A549 (cell line): ENCODE results near the gene GPNMB. TPM values are rescaled to one million over a fixed set of nuclear protein-coding genes. Genes with fewer than 3 reads are reported as not detected.

ENCODE experiments used
- ATAC-seq, 2 experiments: fragments of 200-7000 bp in 1 of 2; fragments of >200 bp in 1 of 2; cut with Nextera tagmentation in 1 of 2; cut with Tn5 transposase in 1 of 2; 3 replicates each; pipeline versions ENCODE4 v1.8.0 to v1.9.1; 2018 to 2020; ENCODE audit warnings: mild to moderate bottlenecking in 1 of 2, moderate library complexity in 1 of 2
- CTCF ChIA-PET: fragments of 300-600 bp; sonication (Branson Sonifier 250); formaldehyde crosslinking; extraction: SDS; loops from one replicate; lab custom pipeline; 2021; ENCODE audit warnings: antibody characterized with exemption, inconsistent platforms; lab: Yijun Ruan, JAX
- POLR2A ChIA-PET: fragments of 350-600 bp; formaldehyde crosslinking; extraction: SDS; loops from one replicate; lab custom pipeline; 2021; ENCODE audit warnings: antibody characterized with exemption, inconsistent platforms; lab: Yijun Ruan, JAX
- DNase-seq, 2 experiments: peaks; one replicate each; pipeline versions ENCODE4 v3.0.0 to v3.0.0-alpha.2; 2011 to 2016; ENCODE audit warnings: low read depth in 1 of 2, low spot score in 1 of 2
- FAIRE-seq: peaks from 2 replicates; lab custom pipeline; 2011; peaks lifted over from hg19 to GRCh38; lab: Jason Lieb, UNC
- H3K27ac ChIP-seq, 2 experiments: fragments of >200 bp; sonication (Bioruptor Twin); formaldehyde crosslinking; 3 replicates each; pipeline ENCODE4 v1.5.1; 2016 to 2017
- H3K4me1 ChIP-seq: fragments of >200 bp; sonication (Bioruptor Twin); formaldehyde crosslinking; 3 replicates; pipeline ENCODE4 v1.6.1; 2016
- H3K4me2 ChIP-seq: fragments of >200 bp; sonication (Bioruptor Twin); formaldehyde crosslinking; 3 replicates; pipeline ENCODE4 v1.6.1; 2016
- H3K4me3 ChIP-seq: fragments of >200 bp; sonication (Bioruptor Twin); formaldehyde crosslinking; 3 replicates; pipeline ENCODE4 v1.5.1; 2016
- H3K9me3 ChIP-seq: fragments of >200 bp; sonication (Bioruptor Twin); formaldehyde crosslinking; 3 replicates; pipeline ENCODE4 v1.6.1; 2016
- BHLHE40 ChIP-seq: IDR thresholded peaks from 2 replicates; pipeline ENCODE4 v1.6.1; 2012; ENCODE audit warnings: low read depth, low read length, inconsistent platforms
- CHD2 ChIP-seq: fragments of 150-350 bp; IDR thresholded peaks from 2 replicates; pipeline ENCODE4 v1.6.1; 2014; ENCODE audit warnings: low read length; ENCODE audit not compliant: partially characterized antibody
- EHMT2 ChIP-seq: fragments of 200-600 bp; sonication (generic); IDR thresholded peaks from 2 replicates; pipeline ENCODE4 v1.6.1; 2016; ENCODE audit warnings: antibody characterized with exemption, low read depth, mild to moderate bottlenecking, moderate library complexity
- EP300 ChIP-seq, 2 experiments: fragments of >200 bp; sonication (Bioruptor Twin); formaldehyde crosslinking; IDR thresholded peaks; 2 replicates in 1 of 2; 3 replicates in 1 of 2; pipeline ENCODE4 v1.6.1; 2016 to 2017
- FOSB ChIP-seq: fragments of 250-450 bp; sonication (Bioruptor Pico); IDR thresholded peaks from 2 replicates; pipeline ENCODE4 v1.5.0; 2020; ENCODE audit warnings: mild to moderate bottlenecking, moderate library complexity
- HEYL ChIP-seq: fragments of 250-450 bp; sonication (Bioruptor Pico); IDR thresholded peaks from 2 replicates; pipeline ENCODE4 v1.8.0; 2021; ENCODE audit warnings: mild to moderate bottlenecking, moderate library complexity
- JUN ChIP-seq, 2 experiments: fragments of >200 bp; sonication (Bioruptor Twin); formaldehyde crosslinking; IDR thresholded peaks; 2 replicates in 1 of 2; 3 replicates in 1 of 2; pipeline ENCODE4 v1.6.1; 2016 to 2017
- JUNB ChIP-seq: fragments of >200 bp; sonication (Bioruptor Twin); formaldehyde crosslinking; IDR thresholded peaks from 2 replicates; pipeline ENCODE4 v1.6.1; 2016
- KDM5A ChIP-seq: fragments of 200-600 bp; sonication (generic); IDR thresholded peaks from 2 replicates; pipeline ENCODE4 v1.6.1; 2016; ENCODE audit warnings: antibody characterized with exemption, mild to moderate bottlenecking
- MAZ ChIP-seq: fragments of 150-350 bp; IDR thresholded peaks from 2 replicates; pipeline ENCODE4 v1.6.1; 2014; ENCODE audit warnings: antibody characterized with exemption, low read depth, low read length, borderline replicate concordance
- MYC ChIP-seq: IDR thresholded peaks from 2 replicates; pipeline ENCODE4 v1.6.1; 2012; ENCODE audit warnings: mild to moderate bottlenecking, inconsistent platforms, low read length, improper control_type of control experiment, borderline replicate concordance
- POLR2A ChIP-seq: IDR thresholded peaks from 2 replicates; pipeline ENCODE4 v1.6.1; 2012; ENCODE audit warnings: mild to moderate bottlenecking, low read length
- POLR2AphosphoS2 ChIP-seq: conservative IDR thresholded peaks from 2 replicates; pipeline ENCODE4 v1.6.1; 2012; ENCODE audit warnings: low read length, improper control_type of control experiment, inconsistent platforms
- SMC3 ChIP-seq: fragments of >200 bp; sonication (Bioruptor Twin); formaldehyde crosslinking; IDR thresholded peaks from 3 replicates; pipeline ENCODE4 v1.6.1; 2018; ENCODE audit warnings: inconsistent platforms
- TFCP2L1 ChIP-seq: fragments of 250-450 bp; sonication (Bioruptor Pico); IDR thresholded peaks from 2 replicates; pipeline ENCODE4 v1.5.0; 2021; ENCODE audit warnings: mild to moderate bottlenecking
- ZFP36 ChIP-seq: fragments of 450-650 bp; IDR thresholded peaks from 2 replicates; pipeline ENCODE4 v1.6.1; 2014; ENCODE audit warnings: borderline replicate concordance; ENCODE audit not compliant: partially characterized antibody
- ZSCAN20 ChIP-seq: fragments of 250-450 bp; sonication (Bioruptor Pico); IDR thresholded peaks from 2 replicates; pipeline ENCODE4 v1.8.0; 2022; ENCODE audit warnings: mild to moderate bottlenecking, moderate library complexity
- WGBS: methylation state at CpG from one replicate; pipeline ENCODE4 v1.1.6; 2017; ENCODE audit errors: missing lambda C conversion rate; 5-methylcytosine and 5-hydroxymethylcytosine counted together
- polyA plus RNA-seq, 4 experiments: library from polyadenylated mRNA; depleted of rRNA in 3 of 4; stranded (reverse); fragments of >200 nt; fragmentation: RNase III in 1 of 4; extraction: RNeasy Plus Mini Kit Qiagen cat#74134 plus additional on column Dnase treatment in 1 of 4; gene quantifications; 2 replicates in 3 of 4; 3 replicates in 1 of 4; pipeline ENCODE4 v1.2.3, GENCODE V29; 2011 to 2017
- TF ChIP-seq, protein P1 (sequence below): IDR thresholded peaks from 2 replicates; pipeline ENCODE4 v1.6.1; 2012
- TF ChIP-seq, protein P2 (sequence below): fragments of >200 bp; sonication (Bioruptor Twin); formaldehyde crosslinking; IDR thresholded peaks from 2 replicates; pipeline ENCODE4 v1.6.1; 2016
- TF ChIP-seq, protein P3 (sequence below): fragments of >200 bp; sonication (Bioruptor Twin); formaldehyde crosslinking; IDR thresholded peaks from 3 replicates; pipeline ENCODE4 v1.6.1; 2016
- TF ChIP-seq, protein P4 (sequence below): IDR thresholded peaks from 2 replicates; pipeline ENCODE4 v1.6.1; 2012; ENCODE audit warnings: low read depth, borderline replicate concordance
- TF ChIP-seq, protein P5 (sequence below): fragments of 150-350 bp; IDR thresholded peaks from 2 replicates; pipeline ENCODE4 v1.6.1; 2014; ENCODE audit warnings: low read depth, mild to moderate bottlenecking, low read length
- TF ChIP-seq, protein P6 (sequence below): fragments of 450-650 bp; IDR thresholded peaks from 2 replicates; pipeline ENCODE4 v1.6.1; 2014; ENCODE audit warnings: antibody characterized with exemption

Gene GPNMB
- polyA plus RNA-seq, 2 of the 4 experiments (the other 2 are of a cell fraction) = 3.3 to 4.7 TPM

DNA sequence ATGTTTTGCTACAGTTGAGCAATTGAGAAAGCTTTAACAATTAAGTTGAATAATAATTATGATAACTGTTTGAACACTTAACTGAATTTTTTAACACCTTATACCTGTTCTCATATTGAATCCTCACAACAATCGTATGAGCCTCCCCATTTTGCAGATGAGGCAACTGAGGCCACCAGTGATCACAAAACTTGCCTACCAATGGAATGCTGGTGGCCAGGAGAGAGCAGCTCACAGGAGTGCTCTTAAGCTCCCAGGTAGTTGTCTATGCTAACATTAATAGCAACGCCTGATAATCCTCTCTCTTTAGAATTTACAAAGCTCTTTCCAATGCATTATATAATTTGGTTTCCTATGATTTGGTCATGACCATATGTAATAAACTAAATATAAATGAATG is 21.6 kb downstream of the GPNMB start:
- no peaks in the 10 kb centered on the region for H3K9me3 ChIP-seq
- no peak for TF ChIP-seq EHMT2
- TF ChIP-seq, protein P1, sequence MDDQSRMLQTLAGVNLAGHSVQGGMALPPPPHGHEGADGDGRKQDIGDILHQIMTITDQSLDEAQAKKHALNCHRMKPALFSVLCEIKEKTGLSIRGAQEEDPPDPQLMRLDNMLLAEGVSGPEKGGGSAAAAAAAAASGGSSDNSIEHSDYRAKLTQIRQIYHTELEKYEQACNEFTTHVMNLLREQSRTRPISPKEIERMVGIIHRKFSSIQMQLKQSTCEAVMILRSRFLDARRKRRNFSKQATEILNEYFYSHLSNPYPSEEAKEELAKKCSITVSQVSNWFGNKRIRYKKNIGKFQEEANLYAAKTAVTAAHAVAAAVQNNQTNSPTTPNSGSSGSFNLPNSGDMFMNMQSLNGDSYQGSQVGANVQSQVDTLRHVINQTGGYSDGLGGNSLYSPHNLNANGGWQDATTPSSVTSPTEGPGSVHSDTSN = no peak
- TF ChIP-seq HEYL (CRISPR knock-in tag) = no peak
- TF ChIP-seq JUNB = no peak
- TF ChIP-seq, protein P2, sequence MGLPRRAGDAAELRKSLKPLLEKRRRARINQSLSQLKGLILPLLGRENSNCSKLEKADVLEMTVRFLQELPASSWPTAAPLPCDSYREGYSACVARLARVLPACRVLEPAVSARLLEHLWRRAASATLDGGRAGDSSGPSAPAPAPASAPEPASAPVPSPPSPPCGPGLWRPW = no peak
- no peak for TF ChIP-seq MAZ
- TF ChIP-seq, protein P3, sequence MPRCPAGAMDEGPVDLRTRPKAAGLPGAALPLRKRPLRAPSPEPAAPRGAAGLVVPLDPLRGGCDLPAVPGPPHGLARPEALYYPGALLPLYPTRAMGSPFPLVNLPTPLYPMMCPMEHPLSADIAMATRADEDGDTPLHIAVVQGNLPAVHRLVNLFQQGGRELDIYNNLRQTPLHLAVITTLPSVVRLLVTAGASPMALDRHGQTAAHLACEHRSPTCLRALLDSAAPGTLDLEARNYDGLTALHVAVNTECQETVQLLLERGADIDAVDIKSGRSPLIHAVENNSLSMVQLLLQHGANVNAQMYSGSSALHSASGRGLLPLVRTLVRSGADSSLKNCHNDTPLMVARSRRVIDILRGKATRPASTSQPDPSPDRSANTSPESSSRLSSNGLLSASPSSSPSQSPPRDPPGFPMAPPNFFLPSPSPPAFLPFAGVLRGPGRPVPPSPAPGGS = no peak
- TF ChIP-seq, protein P4, sequence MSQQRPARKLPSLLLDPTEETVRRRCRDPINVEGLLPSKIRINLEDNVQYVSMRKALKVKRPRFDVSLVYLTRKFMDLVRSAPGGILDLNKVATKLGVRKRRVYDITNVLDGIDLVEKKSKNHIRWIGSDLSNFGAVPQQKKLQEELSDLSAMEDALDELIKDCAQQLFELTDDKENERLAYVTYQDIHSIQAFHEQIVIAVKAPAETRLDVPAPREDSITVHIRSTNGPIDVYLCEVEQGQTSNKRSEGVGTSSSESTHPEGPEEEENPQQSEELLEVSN = no peak
- TF ChIP-seq, protein P5, sequence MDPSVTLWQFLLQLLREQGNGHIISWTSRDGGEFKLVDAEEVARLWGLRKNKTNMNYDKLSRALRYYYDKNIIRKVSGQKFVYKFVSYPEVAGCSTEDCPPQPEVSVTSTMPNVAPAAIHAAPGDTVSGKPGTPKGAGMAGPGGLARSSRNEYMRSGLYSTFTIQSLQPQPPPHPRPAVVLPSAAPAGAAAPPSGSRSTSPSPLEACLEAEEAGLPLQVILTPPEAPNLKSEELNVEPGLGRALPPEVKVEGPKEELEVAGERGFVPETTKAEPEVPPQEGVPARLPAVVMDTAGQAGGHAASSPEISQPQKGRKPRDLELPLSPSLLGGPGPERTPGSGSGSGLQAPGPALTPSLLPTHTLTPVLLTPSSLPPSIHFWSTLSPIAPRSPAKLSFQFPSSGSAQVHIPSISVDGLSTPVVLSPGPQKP = no peak
- TF ChIP-seq EP300 (IDR thresholded peaks at IDR 0.05) = no peak
- TF ChIP-seq BHLHE40 = no peak
- no peak for TF ChIP-seq FOSB (CRISPR knock-in tag)
- FAIRE-seq = no peak
- no peak overlapping the region for H3K4me2 ChIP-seq
- CTCF ChIA-PET = interaction anchor here (0.8 to 6.8 kb wide), 4 partner anchors 10 to 278 kb away, joined by 3 to 67 read pairs (median 4); no protein-coding TSS in a partner anchor
- no peak for ATAC-seq
- H3K4me3 ChIP-seq = no peak overlapping the region
- H3K4me1 ChIP-seq = peaks cover 7% of the 10 kb centered on the region
- no peak for DNase-seq
- POLR2A ChIA-PET = no interaction called here
- WGBS = 83% methylated on average over 2 of the region's 2 CpGs
- H3K27ac ChIP-seq = no peak overlapping the region

DNA sequence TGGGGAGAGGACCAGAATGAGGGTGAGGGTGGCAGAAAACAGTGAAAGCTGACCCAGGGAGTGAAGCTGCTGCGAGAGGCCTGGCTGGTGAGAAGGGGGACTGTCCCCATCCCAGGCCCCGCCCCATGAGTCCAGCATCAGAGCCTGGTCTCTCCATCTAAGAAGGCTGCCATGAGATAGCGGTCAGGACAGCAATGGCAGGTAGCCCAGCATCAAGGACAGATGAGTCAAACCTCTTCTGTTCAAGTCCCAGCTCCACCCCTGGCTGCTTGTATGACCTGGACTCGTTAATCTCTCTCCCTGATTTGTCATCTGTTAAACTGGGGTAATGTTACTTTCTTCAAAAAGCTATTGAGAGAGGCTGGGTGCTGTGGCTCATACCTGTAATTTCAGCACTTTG is 22.2 kb downstream of the GPNMB start:
- ChIA-PET CTCF (interaction anchor here (0.8 to 7.1 kb wide), 6 partner anchors 8 to 277 kb away, joined by 3 to 108 read pairs (median 4); no protein-coding TSS in a partner anchor), POLR2A (no interaction called here)
- DNase-seq = no peak
- H3K27ac ChIP-seq = no peak overlapping the region
- ATAC-seq = no peak
- TF ChIP-seq EP300 (IDR thresholded peaks at IDR 0.05) = no peak
- no peak for TF ChIP-seq TFCP2L1 (CRISPR knock-in tag)
- TF ChIP-seq MYC = no peak
- TF ChIP-seq POLR2AphosphoS2 = no peak
- TF ChIP-seq JUN (IDR thresholded peaks at IDR 0.05) = no peak
- TF ChIP-seq, protein P4 = no peak
- TF ChIP-seq FOSB (CRISPR knock-in tag) = no peak
- no peak for TF ChIP-seq ZSCAN20 (CRISPR knock-in tag)
- no peak for TF ChIP-seq KDM5A
- no peak for TF ChIP-seq ZFP36
- TF ChIP-seq, protein P1 = no peak
- TF ChIP-seq SMC3 = no peak
- TF ChIP-seq, protein P6, sequence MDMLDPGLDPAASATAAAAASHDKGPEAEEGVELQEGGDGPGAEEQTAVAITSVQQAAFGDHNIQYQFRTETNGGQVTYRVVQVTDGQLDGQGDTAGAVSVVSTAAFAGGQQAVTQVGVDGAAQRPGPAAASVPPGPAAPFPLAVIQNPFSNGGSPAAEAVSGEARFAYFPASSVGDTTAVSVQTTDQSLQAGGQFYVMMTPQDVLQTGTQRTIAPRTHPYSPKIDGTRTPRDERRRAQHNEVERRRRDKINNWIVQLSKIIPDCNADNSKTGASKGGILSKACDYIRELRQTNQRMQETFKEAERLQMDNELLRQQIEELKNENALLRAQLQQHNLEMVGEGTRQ = no peak
- TF ChIP-seq CHD2 = no peak
- no peak for TF ChIP-seq POLR2A
- no peak for FAIRE-seq
- H3K9me3 ChIP-seq = no peaks in the 10 kb centered on the region
- peaks cover 11% of the 10 kb centered on the region for H3K4me1 ChIP-seq
- WGBS = 82% methylated on average over 4 of the region's 4 CpGs
- H3K4me3 ChIP-seq = no peak overlapping the region
- H3K4me2 ChIP-seq = no peak overlapping the region
